Parathyroid adenoma (tissue), 2 donors: Measurements from ENCODE around the gene STIM1.

ENCODE experiments used
- H2AFZ ChIP-seq: fragments of 300-600 bp; sonication (generic); one replicate; pipeline ENCODE4 v1.7.0; 2017; ENCODE audit warnings: antibody characterized with exemption, mild to moderate bottlenecking
- H3K27ac ChIP-seq: fragments of 300-600 bp; sonication (generic); one replicate; pipeline ENCODE4 v1.7.0; 2017
- H3K27me3 ChIP-seq: fragments of 300-600 bp; sonication (generic); one replicate; pipeline ENCODE4 v1.7.0; 2017; ENCODE audit warnings: low read length; ENCODE audit not compliant: control insufficient read depth, insufficient read depth
- H3K36me3 ChIP-seq: fragments of 300-600 bp; sonication (generic); one replicate; pipeline ENCODE4 v1.7.0; 2017; ENCODE audit warnings: low read length; ENCODE audit not compliant: control insufficient read depth, insufficient read depth
- H3K4me1 ChIP-seq: fragments of 300-600 bp; sonication (generic); one replicate; pipeline ENCODE4 v1.7.0; 2017; ENCODE audit warnings: control low read depth
- H3K4me2 ChIP-seq: fragments of 300-600 bp; sonication (generic); one replicate; pipeline ENCODE4 v1.7.0; 2017; ENCODE audit warnings: low read length
- H3K4me3 ChIP-seq: fragments of 300-600 bp; sonication (generic); one replicate; pipeline ENCODE4 v1.7.0; 2017; ENCODE audit warnings: low read depth, low read length
- H3K79me2 ChIP-seq: fragments of 300-600 bp; sonication (generic); one replicate; pipeline ENCODE4 v1.7.0; 2017; ENCODE audit warnings: control low read depth
- H3K9ac ChIP-seq: fragments of 300-600 bp; sonication (generic); one replicate; pipeline ENCODE4 v1.7.0; 2017; ENCODE audit warnings: mild to moderate bottlenecking
- H3K9me3 ChIP-seq: fragments of 300-600 bp; sonication (generic); one replicate; pipeline ENCODE4 v1.7.0; 2017; ENCODE audit warnings: low read length; ENCODE audit not compliant: control insufficient read depth
- CTCF ChIP-seq: fragments of 300-600 bp; sonication (generic); IDR thresholded peaks from one replicate; pipeline ENCODE4 v1.7.0; 2017; ENCODE audit warnings: antibody characterized with exemption, mild to moderate bottlenecking
- donor health status: primary hyperparathyroidism.

The STIM1 gene

GRCh38 chr11:4085575-4085974, 230.1 kb downstream of the STIM1 start:
- no peak for TF ChIP-seq CTCF
- H3K9ac ChIP-seq = no peak overlapping the region
- H3K4me2 ChIP-seq = no peak overlapping the region
- H3K4me3 ChIP-seq = no peak overlapping the region
- no peaks in the 10 kb centered on the region for H3K36me3 ChIP-seq
- H3K79me2 ChIP-seq = no peaks in the 10 kb centered on the region
- no peaks in the 10 kb centered on the region for H3K4me1 ChIP-seq
- H3K27ac ChIP-seq = no peak overlapping the region
- H3K9me3 ChIP-seq = no peaks in the 10 kb centered on the region
- no peaks in the 10 kb centered on the region for H3K27me3 ChIP-seq
- no peak overlapping the region for H2AFZ ChIP-seq

- Histone ChIP-seq H3K4me2 (no peak overlapping the region), H3K36me3 (no peaks in the 10 kb centered on the region), H3K27ac (no peak overlapping the region), H3K9ac (no peak overlapping the region), H3K4me1 (no peaks in the 10 kb centered on the region), H3K9me3 (no peaks in the 10 kb centered on the region), H3K4me3 (no peak overlapping the region), H2AFZ (no peak overlapping the region), H3K27me3 (no peaks in the 10 kb centered on the region), H3K79me2 (no peaks in the 10 kb centered on the region)
- no peak for TF ChIP-seq CTCF
Measured at GRCh38 chr11:4086575-4087353, 231.3 kb downstream of the STIM1 start.

- no peak overlapping the region for H3K4me3 ChIP-seq
- no peak overlapping the region for H3K9ac ChIP-seq
- no peak for TF ChIP-seq CTCF
Measured at GRCh38 chr11:4087551-4087950, 232.1 kb downstream of the STIM1 start.

GRCh38 chr11:4090258-4090657, 234.8 kb downstream of the STIM1 start:
- Histone ChIP-seq H3K9ac (no peak overlapping the region), H3K36me3 (no peaks in the 10 kb centered on the region), H2AFZ (no peak overlapping the region), H3K9me3 (no peaks in the 10 kb centered on the region), H3K27ac (no peak overlapping the region), H3K4me3 (no peak overlapping the region), H3K4me1 (no peaks in the 10 kb centered on the region), H3K27me3 (no peaks in the 10 kb centered on the region), H3K79me2 (no peaks in the 10 kb centered on the region), H3K4me2 (no peak overlapping the region)
- TF ChIP-seq CTCF = no peak

More at GRCh38 chr11:4087551-4087950, 232.1 kb downstream of the STIM1 start:
- Histone ChIP-seq H3K4me2 (no peak overlapping the region), H3K27ac (no peak overlapping the region), H3K9me3 (no peaks in the 10 kb centered on the region), H3K36me3 (no peaks in the 10 kb centered on the region), H2AFZ (no peak overlapping the region), H3K27me3 (no peaks in the 10 kb centered on the region), H3K79me2 (no peaks in the 10 kb centered on the region), H3K4me1 (no peaks in the 10 kb centered on the region)

GRCh38 chr11:4092026-4092425, 236.6 kb downstream of the STIM1 start:
- Histone ChIP-seq H3K27ac (no peak overlapping the region), H3K9ac (no peak overlapping the region), H3K79me2 (no peaks in the 10 kb centered on the region), H2AFZ (no peak overlapping the region), H3K4me3 (no peak overlapping the region), H3K4me2 (no peak overlapping the region), H3K27me3 (no peaks in the 10 kb centered on the region), H3K4me1 (no peaks in the 10 kb centered on the region), H3K9me3 (no peaks in the 10 kb centered on the region), H3K36me3 (no peaks in the 10 kb centered on the region)
- TF ChIP-seq CTCF = no peak
